Adipocyte (in vitro differentiated cells): ENCODE results near the gene PNMA8A.

Source experiments
- DNase-seq: peaks from one replicate; pipeline ENCODE4 v3.0.0-alpha.2; 2015; ENCODE audit warnings: low read depth
- H3K27me3 ChIP-seq: replicated peaks from 2 replicates; pipeline ENCODE4 v1.7.0; 2013; ENCODE audit warnings: mild to moderate bottlenecking, low read length, moderate library complexity; ENCODE audit not compliant: control insufficient read depth, insufficient read depth
- H3K36me3 ChIP-seq: 2 replicates; pipeline ENCODE4 v1.7.0; 2013; ENCODE audit warnings: low read length, mild to moderate bottlenecking, moderate library complexity; ENCODE audit not compliant: control insufficient read depth, insufficient read depth, severe bottlenecking
- H3K4me1 ChIP-seq: 2 replicates; pipeline ENCODE4 v1.7.0; 2013; ENCODE audit warnings: mild to moderate bottlenecking, low read length, moderate library complexity; ENCODE audit not compliant: control insufficient read depth, insufficient read depth
- H3K4me3 ChIP-seq: 2 replicates; pipeline ENCODE4 v1.7.0; 2013; ENCODE audit warnings: mild to moderate bottlenecking, low read length, moderate library complexity
- H3K9ac ChIP-seq: 2 replicates; pipeline ENCODE4 v1.7.0; 2013; ENCODE audit warnings: mild to moderate bottlenecking, low read length, moderate library complexity
- H3K9me3 ChIP-seq: 2 replicates; pipeline ENCODE4 v1.7.0; 2013; ENCODE audit warnings: mild to moderate bottlenecking, low read length, moderate library complexity; ENCODE audit not compliant: control insufficient read depth

PNMA8A gene

DNA sequence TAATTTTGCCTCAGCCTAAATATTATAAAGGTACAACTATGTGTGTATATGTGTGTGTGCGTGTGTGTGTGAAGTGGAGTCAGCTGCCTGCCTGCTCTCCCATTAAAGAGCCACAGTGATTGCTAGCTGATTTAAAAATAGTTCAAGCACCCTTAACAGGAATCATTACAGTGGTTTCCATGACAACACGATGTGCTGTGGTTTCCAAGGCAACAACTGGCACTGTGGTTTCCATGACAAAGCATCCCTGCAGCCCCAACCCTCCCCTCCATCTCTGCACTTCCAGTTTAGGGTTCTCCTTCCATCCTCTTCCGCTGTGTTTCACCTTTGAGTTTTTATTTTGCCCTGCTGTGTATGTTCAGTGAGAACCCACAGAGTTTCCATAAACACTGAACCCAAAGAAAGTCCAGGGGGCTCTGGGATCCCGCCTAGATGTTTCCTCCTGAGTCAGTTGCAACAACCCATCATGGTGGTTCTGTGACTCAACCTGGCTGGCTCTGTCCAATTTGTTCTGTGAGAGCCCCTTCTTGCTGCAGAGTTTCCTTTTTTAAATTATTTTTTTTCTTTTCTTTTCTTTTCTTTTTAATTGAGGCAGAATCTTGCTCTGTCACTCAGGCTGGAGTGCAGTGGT lies 7.1 kb upstream of the PNMA8A start:
- peak; percentile 39 for DNase-seq
- no peaks in the 10 kb centered on the region for H3K9me3 ChIP-seq
- H3K4me1 ChIP-seq = peaks cover 39% of the 10 kb centered on the region
- H3K4me3 ChIP-seq = no peak overlapping the region
- no peak overlapping the region for H3K9ac ChIP-seq
- no peaks in the 10 kb centered on the region for H3K36me3 ChIP-seq
- no peaks in the 10 kb centered on the region for H3K27me3 ChIP-seq

GRCh38 chr19:46475986-46476385 lies 4.6 kb upstream of the PNMA8A start:
- DNase-seq = peak; percentile 50
- peak overlapping the region; percentile 46 for H3K9ac ChIP-seq

DNA sequence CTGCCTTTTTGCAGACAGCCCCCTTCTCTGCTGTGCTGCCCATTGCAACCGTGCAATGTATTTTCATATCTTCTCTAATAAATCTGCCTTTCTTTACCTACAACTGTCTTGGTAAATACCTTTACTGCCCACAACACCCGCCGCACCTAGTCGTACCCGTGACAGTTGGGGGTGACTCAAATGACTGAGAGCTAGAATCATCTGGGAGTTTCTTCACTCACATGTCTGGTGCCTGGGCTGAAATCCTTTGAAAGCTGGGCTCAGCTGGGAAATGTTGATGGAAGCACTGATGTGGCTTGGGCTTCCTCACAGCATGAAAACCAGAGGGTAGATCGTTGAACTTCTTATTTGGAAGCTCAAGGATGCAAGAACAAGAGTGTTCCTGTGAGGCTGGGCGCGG lies 2.8 kb upstream of the PNMA8A start:
- no peaks in the 10 kb centered on the region for H3K27me3 ChIP-seq
- H3K4me1 ChIP-seq = peaks cover 24% of the 10 kb centered on the region
- no peaks in the 10 kb centered on the region for H3K9me3 ChIP-seq
- no peak for DNase-seq
- H3K4me3 ChIP-seq = no peak overlapping the region
- H3K36me3 ChIP-seq = no peaks in the 10 kb centered on the region
- H3K9ac ChIP-seq = no peak overlapping the region

More at GRCh38 chr19:46475986-46476385, 4.6 kb upstream of the PNMA8A start:
- Histone ChIP-seq H3K4me1 (peaks cover 28% of the 10 kb centered on the region), H3K9me3 (no peaks in the 10 kb centered on the region), H3K27me3 (no peaks in the 10 kb centered on the region), H3K36me3 (no peaks in the 10 kb centered on the region), H3K4me3 (peak overlapping the region; percentile 33)

GRCh38 chr19:46472592-46472991 lies 1.2 kb upstream of the PNMA8A start:
- no peak overlapping the region for H3K9ac ChIP-seq
- H3K9me3 ChIP-seq = no peaks in the 10 kb centered on the region
- no peak overlapping the region for H3K4me3 ChIP-seq
- H3K4me1 ChIP-seq = peaks cover 28% of the 10 kb centered on the region
- no peak for DNase-seq
- H3K36me3 ChIP-seq = no peaks in the 10 kb centered on the region
- H3K27me3 ChIP-seq = no peaks in the 10 kb centered on the region

GRCh38 chr19:46471811-46472543 lies 614 bp upstream of the PNMA8A start:
- H3K36me3 ChIP-seq = no peaks in the 10 kb centered on the region
- peak overlapping the region; percentile 78 for H3K9ac ChIP-seq
- no peaks in the 10 kb centered on the region for H3K9me3 ChIP-seq
- peaks cover 31% of the 10 kb centered on the region for H3K4me1 ChIP-seq
- H3K27me3 ChIP-seq = no peaks in the 10 kb centered on the region
- DNase-seq = no peak
- H3K4me3 ChIP-seq = peak overlapping the region; percentile 70

DNA sequence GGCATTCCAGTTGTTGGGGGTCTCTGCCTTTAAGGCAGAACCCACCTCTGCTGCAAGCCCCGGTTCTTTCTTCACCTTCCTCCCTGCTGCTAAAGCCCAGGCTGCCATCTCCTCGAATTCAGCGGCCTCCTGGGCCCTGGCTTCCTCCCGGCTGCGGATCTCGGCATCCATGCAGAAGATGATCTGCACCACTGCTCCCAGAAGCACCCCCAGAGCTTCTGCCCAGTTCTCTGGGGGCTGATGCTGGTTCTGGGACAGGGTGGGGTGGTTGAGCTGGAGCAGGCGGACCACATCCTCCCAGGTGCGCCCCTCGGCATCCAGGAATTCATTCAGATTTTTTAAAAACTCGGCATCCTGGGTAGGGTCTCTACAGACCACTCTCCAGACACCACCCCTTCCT lies 987 bp downstream of the PNMA8A start:
- Histone ChIP-seq H3K9me3 (no peaks in the 10 kb centered on the region), H3K36me3 (no peaks in the 10 kb centered on the region), H3K4me3 (no peak overlapping the region), H3K27me3 (no peaks in the 10 kb centered on the region), H3K9ac (no peak overlapping the region), H3K4me1 (peaks cover 34% of the 10 kb centered on the region)
- DNase-seq = no peak

DNA sequence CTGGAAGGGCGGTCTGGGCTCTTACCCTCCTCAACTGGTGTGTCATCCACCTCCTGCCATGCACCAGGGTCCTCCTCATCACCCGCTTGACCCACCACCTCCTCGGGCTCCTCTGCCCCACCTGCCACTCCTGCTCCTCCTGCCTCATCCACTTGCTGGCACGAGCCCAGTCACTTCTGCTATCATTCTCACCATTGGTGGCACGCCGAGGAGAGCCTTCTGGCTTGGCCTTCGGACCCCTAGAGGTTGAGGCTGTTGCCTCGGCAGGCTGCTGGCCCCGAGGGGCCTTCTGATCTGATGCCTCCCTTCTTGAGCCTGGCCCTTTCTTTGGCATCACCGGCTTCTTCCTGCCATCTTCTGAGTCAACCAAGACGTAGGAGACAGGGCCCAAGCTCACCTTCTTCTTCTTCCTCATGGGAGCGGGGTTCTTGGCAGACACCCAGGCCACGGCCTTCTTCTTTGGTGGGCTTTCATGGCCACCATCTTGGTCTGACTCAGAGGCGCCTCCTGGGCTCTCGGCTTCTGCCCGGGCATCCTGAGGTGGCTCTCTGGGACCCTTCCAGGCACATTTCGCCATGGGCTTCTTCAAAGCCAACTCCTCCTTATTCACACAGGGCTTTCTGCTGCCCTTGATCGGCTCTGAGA lies 1.7 kb downstream of the PNMA8A start:
- no peak overlapping the region for H3K9ac ChIP-seq
- peaks cover 34% of the 10 kb centered on the region for H3K4me1 ChIP-seq
- no peaks in the 10 kb centered on the region for H3K36me3 ChIP-seq
- H3K9me3 ChIP-seq = no peaks in the 10 kb centered on the region
- H3K4me3 ChIP-seq = no peak overlapping the region
- DNase-seq = no peak
- no peaks in the 10 kb centered on the region for H3K27me3 ChIP-seq

DNA sequence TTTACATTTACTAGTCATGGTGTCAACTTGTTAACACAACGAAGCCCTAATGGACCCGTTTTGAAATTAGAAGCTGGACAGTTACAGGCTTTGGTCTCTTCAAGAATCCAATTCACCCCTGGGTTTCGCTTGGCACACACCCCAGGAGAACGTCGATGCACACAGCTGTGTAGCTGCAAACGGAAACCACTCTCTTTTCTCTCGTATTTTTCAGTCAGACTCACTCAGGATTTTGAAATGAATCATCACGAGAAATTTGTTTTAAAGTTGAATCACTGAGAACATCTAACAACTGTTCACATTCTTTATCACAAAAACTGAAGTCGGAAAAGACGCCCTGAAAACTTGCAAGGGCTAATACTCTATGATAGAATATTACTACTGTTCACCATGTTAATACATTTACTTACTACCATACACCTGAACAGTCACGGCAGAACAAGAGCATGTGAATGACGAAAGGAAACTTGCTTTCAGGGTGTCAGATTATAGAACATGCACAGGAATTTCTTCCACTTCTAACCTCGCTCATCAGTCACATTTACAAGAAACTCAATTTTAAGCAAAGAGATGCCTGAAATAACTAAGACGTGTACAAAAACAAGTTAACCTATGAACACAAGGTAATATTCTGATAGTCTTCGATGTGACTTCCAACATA lies 4.7 kb downstream of the PNMA8A start:
- DNase-seq = peak; percentile 87
- no peaks in the 10 kb centered on the region for H3K36me3 ChIP-seq
- H3K9ac ChIP-seq = peak overlapping the region; percentile 63
- no peaks in the 10 kb centered on the region for H3K9me3 ChIP-seq
- peaks cover 21% of the 10 kb centered on the region for H3K4me1 ChIP-seq
- H3K4me3 ChIP-seq = peak overlapping the region; percentile 73
- H3K27me3 ChIP-seq = no peaks in the 10 kb centered on the region

DNA sequence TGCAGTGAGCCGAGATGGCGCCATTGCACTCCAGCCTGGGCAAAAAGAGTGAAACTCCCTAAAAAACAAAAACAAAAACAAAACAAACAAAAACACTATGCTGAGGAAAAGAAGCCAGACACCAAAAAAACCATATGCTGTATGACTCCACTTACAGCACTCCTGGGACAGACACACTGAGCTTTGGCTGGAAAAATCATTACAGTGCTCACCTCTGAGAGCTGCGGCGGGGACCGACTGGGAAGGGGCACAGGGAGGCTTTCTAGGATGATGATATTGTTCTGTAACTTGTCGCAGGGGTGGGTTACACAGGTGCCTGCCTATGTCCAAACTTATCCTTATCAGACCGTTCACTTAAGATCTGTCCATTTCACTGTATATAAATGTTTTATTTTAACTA lies 7.8 kb downstream of the PNMA8A start:
- Histone ChIP-seq H3K9me3 (no peaks in the 10 kb centered on the region), H3K27me3 (no peaks in the 10 kb centered on the region), H3K4me1 (peaks cover 19% of the 10 kb centered on the region), H3K9ac (no peak overlapping the region), H3K4me3 (no peak overlapping the region), H3K36me3 (no peaks in the 10 kb centered on the region)
- DNase-seq = no peak

DNA sequence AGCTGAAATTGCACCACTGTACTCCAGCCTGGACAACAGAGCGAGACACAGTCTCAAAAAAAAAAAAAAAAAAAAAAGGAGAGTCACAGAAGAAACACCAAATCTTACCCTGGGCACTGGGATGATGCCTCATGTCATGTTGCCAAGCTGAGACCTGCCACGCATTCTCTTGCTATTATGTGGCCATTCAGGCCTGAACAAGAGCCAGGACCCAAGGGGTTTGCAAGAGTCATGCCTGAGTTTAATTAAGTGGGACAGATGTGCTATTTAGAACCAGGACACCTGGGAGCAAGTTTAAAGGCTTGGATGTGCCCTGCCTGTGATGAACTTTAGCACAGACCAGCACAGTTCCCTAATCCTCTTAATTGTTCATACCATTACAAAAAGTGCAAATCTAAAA lies 9.8 kb downstream of the PNMA8A start:
- H3K9me3 ChIP-seq = no peaks in the 10 kb centered on the region
- H3K9ac ChIP-seq = no peak overlapping the region
- DNase-seq = no peak
- no peak overlapping the region for H3K4me3 ChIP-seq
- no peaks in the 10 kb centered on the region for H3K27me3 ChIP-seq
- H3K36me3 ChIP-seq = no peaks in the 10 kb centered on the region
- H3K4me1 ChIP-seq = peaks cover 8% of the 10 kb centered on the region

DNA sequence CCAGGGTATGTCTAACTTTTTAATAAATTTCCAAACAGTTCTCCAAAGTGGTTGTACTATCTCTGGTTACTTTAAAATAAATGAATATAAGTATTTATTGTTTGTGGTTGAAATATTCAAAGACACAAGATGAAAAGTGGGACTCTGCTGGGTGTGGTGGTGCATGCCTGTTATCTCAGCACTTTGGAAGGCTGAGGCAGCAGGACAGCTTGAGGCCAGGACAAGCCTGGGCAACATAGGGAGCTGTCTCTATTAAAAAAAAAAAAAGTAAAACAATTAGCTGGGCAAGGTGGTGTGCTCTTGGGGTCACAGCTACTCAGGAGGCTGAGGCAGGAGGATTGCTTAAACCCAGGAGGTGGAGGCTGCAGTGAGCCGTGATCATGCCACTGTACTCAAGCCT lies 10.4 kb downstream of the PNMA8A start:
- no peaks in the 10 kb centered on the region for H3K27me3 ChIP-seq
- no peak for DNase-seq
- H3K4me1 ChIP-seq = peaks cover 2% of the 10 kb centered on the region
- no peaks in the 10 kb centered on the region for H3K36me3 ChIP-seq
- H3K4me3 ChIP-seq = no peak overlapping the region
- no peaks in the 10 kb centered on the region for H3K9me3 ChIP-seq
- H3K9ac ChIP-seq = no peak overlapping the region
